T follicular helper cell (primary cell): ENCODE measurements around the gene MAST3.

ENCODE experiments used
- DNase-seq: peaks from one replicate; pipeline ENCODE4 v3.0.0-alpha.2; 2020; ENCODE audit warnings: low read depth

MAST3 gene

GRCh38 chr19:18185538-18185937 lies 88.0 kb downstream of the MAST3 start:
- no peak for DNase-seq

GRCh38 chr19:18190278-18190677 lies 92.7 kb downstream of the MAST3 start:
- no peak for DNase-seq

- DNase-seq = no peak
These were observed 94.1 kb downstream of the MAST3 start for GRCh38 chr19:18191640-18192062.

- DNase-seq = peak; percentile 98
These were observed 95.3 kb downstream of the MAST3 start, which contains the start of gene MPV17L2 for GRCh38 chr19:18192673-18193387. Gene MPV17L2 (plus strand): TSS chr19:18193218. CDS start chr19:18193282, 64 bp downstream.

GRCh38 chr19:18193388-18194180 lies 96.0 kb downstream of the MAST3 start:
- DNase-seq = no peak

- DNase-seq = no peak
These were observed 96.6 kb downstream of the MAST3 start for GRCh38 chr19:18194181-18194530.

- no peak for DNase-seq
These were observed 97.1 kb downstream of the MAST3 start for GRCh38 chr19:18194554-18195238.

- no peak for DNase-seq
These were observed 98.9 kb downstream of the MAST3 start for GRCh38 chr19:18196511-18196845.

GRCh38 chr19:18197306-18197705 lies 99.7 kb downstream of the MAST3 start:
- no peak for DNase-seq

GRCh38 chr19:18197941-18198340 lies 100.4 kb downstream of the MAST3 start:
- DNase-seq = no peak

- no peak for DNase-seq
These were observed 100.8 kb downstream of the MAST3 start for GRCh38 chr19:18198374-18198773.
